ENCODE results near the gene AHNAK. TPM values are rescaled to one million over a fixed set of nuclear protein-coding genes. Genes with fewer than 3 reads are reported as not detected.

AHNAK gene
- total RNA-seq, 3 donors from 2014 or later (not counting 1 experiment from before 2014, with no cell fraction given) = 623 to 740 (median 677) TPM

DNA sequence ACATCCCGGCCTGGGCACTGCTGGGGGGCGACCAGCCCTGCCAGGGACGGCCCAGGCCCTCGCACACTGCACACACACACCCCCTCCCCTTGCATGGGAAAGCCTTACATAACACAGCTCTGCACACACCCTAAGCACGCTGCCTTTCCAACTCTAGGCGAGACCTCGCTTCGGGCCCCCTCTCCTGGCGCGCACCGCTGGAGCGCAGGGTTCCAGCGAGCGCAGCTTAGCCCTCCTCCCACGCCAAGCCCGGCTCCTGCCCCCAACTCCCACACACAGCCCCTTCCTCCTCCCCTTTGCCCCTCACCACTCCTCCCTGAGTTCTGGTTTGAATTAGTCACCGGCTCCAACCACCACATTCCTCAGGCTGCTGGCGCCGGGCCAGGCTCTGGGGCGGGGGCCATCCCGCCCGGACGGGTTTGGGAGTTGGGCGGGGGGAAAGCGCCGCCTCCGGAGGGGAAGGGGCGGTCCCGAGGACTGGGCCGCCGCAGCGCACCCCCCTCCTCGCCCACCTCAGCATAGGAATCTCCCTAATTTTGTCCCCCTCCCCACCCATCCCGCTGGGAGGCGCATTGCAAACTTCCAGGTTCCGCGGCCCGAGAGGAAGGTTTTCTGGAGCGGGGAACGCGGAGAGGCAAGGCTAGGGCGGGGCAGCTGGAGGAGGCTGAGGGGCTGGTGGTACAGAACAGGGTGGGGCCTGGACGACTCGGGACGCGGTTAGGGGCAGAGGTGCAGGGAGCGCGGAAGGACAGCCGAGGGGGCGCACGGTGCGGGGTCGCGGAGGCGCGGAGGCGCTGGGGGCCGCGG lies 966 bp downstream of the AHNAK start:
- Histone ChIP-seq H3K27me3 (ENCODE audit: control insufficient read depth, insufficient read depth, low read length) (no peaks in the 10 kb centered on the region), H3K36me3 (ENCODE audit: control insufficient read depth, insufficient read depth, low read length) (no peaks in the 10 kb centered on the region), H3K27ac (ENCODE audit: low read length) (peak overlapping the region; percentile 94), H3K9me3 (ENCODE audit: control insufficient read depth, insufficient read depth, low read length) (no peaks in the 10 kb centered on the region), H3K4me3 (ENCODE audit: low read length) (peak overlapping the region; percentile 95), H3K4me1 (ENCODE audit: control insufficient read depth, insufficient read depth, low read length) (peaks cover 60% of the 10 kb centered on the region)
- intact Hi-C loops (cut with micrococcal nuclease) = no loop called here
- TF ChIP-seq, protein P1, sequence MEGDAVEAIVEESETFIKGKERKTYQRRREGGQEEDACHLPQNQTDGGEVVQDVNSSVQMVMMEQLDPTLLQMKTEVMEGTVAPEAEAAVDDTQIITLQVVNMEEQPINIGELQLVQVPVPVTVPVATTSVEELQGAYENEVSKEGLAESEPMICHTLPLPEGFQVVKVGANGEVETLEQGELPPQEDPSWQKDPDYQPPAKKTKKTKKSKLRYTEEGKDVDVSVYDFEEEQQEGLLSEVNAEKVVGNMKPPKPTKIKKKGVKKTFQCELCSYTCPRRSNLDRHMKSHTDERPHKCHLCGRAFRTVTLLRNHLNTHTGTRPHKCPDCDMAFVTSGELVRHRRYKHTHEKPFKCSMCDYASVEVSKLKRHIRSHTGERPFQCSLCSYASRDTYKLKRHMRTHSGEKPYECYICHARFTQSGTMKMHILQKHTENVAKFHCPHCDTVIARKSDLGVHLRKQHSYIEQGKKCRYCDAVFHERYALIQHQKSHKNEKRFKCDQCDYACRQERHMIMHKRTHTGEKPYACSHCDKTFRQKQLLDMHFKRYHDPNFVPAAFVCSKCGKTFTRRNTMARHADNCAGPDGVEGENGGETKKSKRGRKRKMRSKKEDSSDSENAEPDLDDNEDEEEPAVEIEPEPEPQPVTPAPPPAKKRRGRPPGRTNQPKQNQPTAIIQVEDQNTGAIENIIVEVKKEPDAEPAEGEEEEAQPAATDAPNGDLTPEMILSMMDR (IDR thresholded peaks at IDR 0.05) = no peak
- H3K27me3 Mint-ChIP-seq (ENCODE audit: low read depth in 2 of 2) = no peaks in the 10 kb centered on the region
- ATAC-seq = peak in 2 of 3 donors; percentile 5 to 8
- H3K36me3 Mint-ChIP-seq = no peaks in the 10 kb centered on the region
- peak in 1 of 2 donors; percentile 66 for DNase-seq
- WGBS (ENCODE audit: insufficient coverage) = under 1% methylated on average over 55 of the region's 59 CpGs
- peak overlapping the region; percentile 97 for H3K4me3 Mint-ChIP-seq
- H3K27ac Mint-ChIP-seq = peak overlapping the region; percentile 92 to 94
- H3K9me3 Mint-ChIP-seq = no peaks in the 10 kb centered on the region
- peaks cover 63 to 64% of the 10 kb centered on the region in 2 donors for H3K4me1 Mint-ChIP-seq

GRCh38 chr11:62544581-62545436 lies 1.8 kb downstream of the AHNAK start:
- ATAC-seq (peak in 1 of 3 donors; percentile 8), DNase-seq (peak in 1 of 2 donors; percentile 71)
- Histone ChIP-seq H3K27ac (ENCODE audit: low read length) (peak overlapping the region; percentile 94), H3K9me3 (ENCODE audit: control insufficient read depth, insufficient read depth, low read length) (no peaks in the 10 kb centered on the region), H3K36me3 (ENCODE audit: control insufficient read depth, insufficient read depth, low read length) (no peaks in the 10 kb centered on the region), H3K4me3 (ENCODE audit: low read length) (peak overlapping the region; percentile 95), H3K4me1 (ENCODE audit: control insufficient read depth, insufficient read depth, low read length) (peaks cover 63% of the 10 kb centered on the region), H3K27me3 (ENCODE audit: control insufficient read depth, insufficient read depth, low read length) (no peaks in the 10 kb centered on the region)
- Mint-ChIP-seq H3K27ac (peak overlapping the region; percentile 92 to 94), H3K9me3 (no peaks in the 10 kb centered on the region), H3K27me3 (ENCODE audit: low read depth in 2 of 2) (no peaks in the 10 kb centered on the region), H3K4me3 (peak overlapping the region; percentile 97), H3K36me3 (no peaks in the 10 kb centered on the region), H3K4me1 (peaks cover 62 to 67% of the 10 kb centered on the region in 2 donors)
- WGBS (ENCODE audit: insufficient coverage) = 3% methylated on average over 32 of the region's 32 CpGs
- TF ChIP-seq, protein P1 (IDR thresholded peaks at IDR 0.05) = no peak
- intact Hi-C loops (cut with micrococcal nuclease) = loop anchor here (5.0 kb wide), 1 partner anchor 118 kb away; no protein-coding TSS in a partner anchor

- no peaks in the 10 kb centered on the region for H3K36me3 Mint-ChIP-seq
- H3K27me3 Mint-ChIP-seq (ENCODE audit: low read depth in 2 of 2) = no peaks in the 10 kb centered on the region
- H3K9me3 ChIP-seq (ENCODE audit: control insufficient read depth, insufficient read depth, low read length) = no peaks in the 10 kb centered on the region
- H3K27me3 ChIP-seq (ENCODE audit: control insufficient read depth, insufficient read depth, low read length) = no peaks in the 10 kb centered on the region
- no peaks in the 10 kb centered on the region for H3K36me3 ChIP-seq (ENCODE audit: control insufficient read depth, insufficient read depth, low read length)
- 76% methylated on average over 22 of the region's 22 CpGs for WGBS (ENCODE audit: insufficient coverage)
- intact Hi-C loops (cut with micrococcal nuclease) = loop anchor here (1.0 to 5.0 kb wide), 2 partner anchors 12 to 117 kb away; no protein-coding TSS in a partner anchor
- H3K9me3 Mint-ChIP-seq = no peaks in the 10 kb centered on the region
- H3K27ac Mint-ChIP-seq = peak overlapping the region; percentile 92 to 94
- H3K27ac ChIP-seq (ENCODE audit: low read length) = peak overlapping the region; percentile 94
- H3K4me3 ChIP-seq (ENCODE audit: low read length) = peak overlapping the region; percentile 95
- H3K4me3 Mint-ChIP-seq = peak overlapping the region; percentile 97
- TF ChIP-seq, protein P1 (IDR thresholded peaks at IDR 0.05) = no peak
- peaks cover 73% of the 10 kb centered on the region for H3K4me1 ChIP-seq (ENCODE audit: control insufficient read depth, insufficient read depth, low read length)
- H3K4me1 Mint-ChIP-seq = peaks cover 65 to 76% of the 10 kb centered on the region in 2 donors
- DNase-seq = peak in 1 of 2 donors; percentile 33
- no peak for ATAC-seq
Measured at GRCh38 chr11:62543680-62544444, 2.7 kb downstream of the AHNAK start.
